SU-DHL-6 (cell line): ENCODE data around the gene RAPGEF5.

Experiments
- EZH2phosphoT487 ChIP-seq: fragments of 200-600 bp; sonication (generic), shearing (Covaris generic); conservative IDR thresholded peaks from 2 replicates; pipeline ENCODE4 v1.6.1; 2018; ENCODE audit warnings: mild to moderate bottlenecking, antibody characterized with exemption, low read length, moderate library complexity, mixed read lengths
- TF ChIP-seq, protein P1 (sequence below): fragments of 200-600 bp; sonication (generic); IDR thresholded peaks from one replicate; pipeline ENCODE4 v1.5.1; 2017; ENCODE audit warnings: antibody characterized with exemption, mild to moderate bottlenecking, low read length, moderate library complexity; ENCODE audit not compliant: insufficient read depth, poor library complexity, severe bottlenecking

DNA sequence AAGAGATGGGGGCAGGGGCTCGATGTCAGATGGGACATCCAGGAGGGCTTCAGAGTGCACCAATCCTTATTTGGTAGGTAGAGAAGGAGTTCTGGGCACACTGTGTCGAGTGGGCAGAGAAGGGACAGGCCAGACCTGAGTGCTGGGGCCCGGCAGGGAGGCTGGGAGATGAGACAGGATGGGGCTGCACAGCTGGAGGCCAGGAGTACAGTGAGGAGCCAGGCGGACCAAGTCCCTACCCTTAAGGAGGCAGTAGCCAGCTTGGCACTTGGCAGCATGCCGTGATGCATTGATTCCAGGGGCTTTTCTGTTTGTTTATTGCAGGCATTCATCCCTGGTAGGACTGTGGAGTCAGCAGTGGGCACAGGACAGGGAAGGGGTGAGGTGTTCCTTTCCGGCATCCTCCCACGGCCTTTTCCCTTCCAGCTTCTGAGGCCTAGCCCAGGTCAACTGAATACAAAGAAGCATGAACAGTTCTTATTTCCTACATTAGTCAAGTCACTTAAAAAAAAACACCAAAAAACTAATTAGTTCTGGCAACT is 242.4 kb downstream of the RAPGEF5 start:
- TF ChIP-seq, protein P1, sequence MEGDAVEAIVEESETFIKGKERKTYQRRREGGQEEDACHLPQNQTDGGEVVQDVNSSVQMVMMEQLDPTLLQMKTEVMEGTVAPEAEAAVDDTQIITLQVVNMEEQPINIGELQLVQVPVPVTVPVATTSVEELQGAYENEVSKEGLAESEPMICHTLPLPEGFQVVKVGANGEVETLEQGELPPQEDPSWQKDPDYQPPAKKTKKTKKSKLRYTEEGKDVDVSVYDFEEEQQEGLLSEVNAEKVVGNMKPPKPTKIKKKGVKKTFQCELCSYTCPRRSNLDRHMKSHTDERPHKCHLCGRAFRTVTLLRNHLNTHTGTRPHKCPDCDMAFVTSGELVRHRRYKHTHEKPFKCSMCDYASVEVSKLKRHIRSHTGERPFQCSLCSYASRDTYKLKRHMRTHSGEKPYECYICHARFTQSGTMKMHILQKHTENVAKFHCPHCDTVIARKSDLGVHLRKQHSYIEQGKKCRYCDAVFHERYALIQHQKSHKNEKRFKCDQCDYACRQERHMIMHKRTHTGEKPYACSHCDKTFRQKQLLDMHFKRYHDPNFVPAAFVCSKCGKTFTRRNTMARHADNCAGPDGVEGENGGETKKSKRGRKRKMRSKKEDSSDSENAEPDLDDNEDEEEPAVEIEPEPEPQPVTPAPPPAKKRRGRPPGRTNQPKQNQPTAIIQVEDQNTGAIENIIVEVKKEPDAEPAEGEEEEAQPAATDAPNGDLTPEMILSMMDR, result no peak
- TF ChIP-seq EZH2phosphoT487, result no peak
